Endothelial cell of umbilical vein (primary cell): ENCODE results near the gene DGKD. TPM values are rescaled to one million over a fixed set of nuclear protein-coding genes. Genes with fewer than 3 reads are reported as not detected.

ENCODE experiments used
- BruUV-seq: library from RNA; stranded (reverse); fragments of 400-500 nt; replicated peaks from 2 replicates; lab custom pipeline; 2021; lab: Mats Ljungman, UMichigan
- CTCF ChIA-PET: fragments of 300-600, 350-600 bp; sonication (Branson Sonifier 250); formaldehyde crosslinking; loops from one replicate; lab custom pipeline; 2021; ENCODE audit warnings: antibody characterized with exemption, inconsistent platforms; lab: Charles Lee
- POLR2A ChIA-PET: fragments of 300-600, 350-600 bp; sonication (Branson Sonifier 250); formaldehyde crosslinking; loops from one replicate; lab custom pipeline; 2021; ENCODE audit warnings: antibody characterized with exemption, inconsistent platforms; lab: Charles Lee
- DNase-seq: peaks from one replicate; pipeline ENCODE4 v3.0.0-alpha.2; 2011; ENCODE audit warnings: low read depth, low spot score
- FAIRE-seq: peaks from 2 replicates; lab custom pipeline; 2011; peaks lifted over from hg19 to GRCh38; lab: Jason Lieb, UNC
- H2AFZ ChIP-seq: 2 replicates; pipeline ENCODE4 v1.6.0; 2012; ENCODE audit warnings: low read depth, low read length, control low read depth, inconsistent platforms
- H3K27ac ChIP-seq: 2 replicates; pipeline ENCODE4 v1.5.1; 2011; ENCODE audit warnings: low read depth, mild to moderate bottlenecking, control low read depth, low read length, moderate library complexity; ENCODE audit not compliant: insufficient read depth
- H3K27me3 ChIP-seq, 2 experiments: 2 replicates each; pipeline versions ENCODE4 v1.6.0 to v1.6.1; 2011; ENCODE audit warnings: low read length in 2 of 2, mixed read lengths in 1 of 2; ENCODE audit not compliant: control insufficient read depth in 2 of 2, insufficient read depth in 2 of 2
- H3K36me3 ChIP-seq, 2 experiments: 2 replicates in 1 of 2; 3 replicates in 1 of 2; pipeline ENCODE4 v1.5.1; 2011; ENCODE audit warnings: low read length in 2 of 2, mild to moderate bottlenecking in 1 of 2, moderate library complexity in 1 of 2; ENCODE audit not compliant: control insufficient read depth in 2 of 2, insufficient read depth in 2 of 2; ENCODE audit errors: extremely low read depth in 1 of 2
- H3K4me1 ChIP-seq: 3 replicates; pipeline ENCODE4 v1.5.1; 2011; ENCODE audit warnings: mild to moderate bottlenecking, low read length; ENCODE audit not compliant: control insufficient read depth, insufficient read depth; ENCODE audit errors: extremely low read depth
- H3K4me2 ChIP-seq: 2 replicates; pipeline ENCODE4 v1.6.1; 2011; ENCODE audit warnings: low read length, control low read depth, mixed read lengths; ENCODE audit not compliant: insufficient read depth
- H3K4me3 ChIP-seq, 3 experiments: fragments of 200-600 bp in 1 of 3; sonication (generic), shearing (Covaris generic) in 1 of 3; replicated peaks in 1 of 3; 2 replicates each; pipeline ENCODE4 v1.5.1; 2011 to 2016; ENCODE audit warnings: control low read depth in 3 of 3, low read length in 3 of 3, mild to moderate bottlenecking in 2 of 3, inconsistent platforms in 1 of 3, low read depth in 1 of 3, moderate library complexity in 1 of 3; ENCODE audit not compliant: insufficient read depth in 1 of 3
- H3K79me2 ChIP-seq: 2 replicates; pipeline ENCODE4 v1.6.0; 2012; ENCODE audit warnings: low read length, inconsistent platforms; ENCODE audit not compliant: control insufficient read depth, insufficient read depth
- H3K9ac ChIP-seq: replicated peaks from 2 replicates; pipeline ENCODE3; 2011; ENCODE audit warnings: low read length, control low read depth; ENCODE audit not compliant: insufficient read depth; ENCODE audit errors: extremely low read depth
- H3K9me1 ChIP-seq: replicated peaks from 3 replicates; pipeline ENCODE4 v1.6.0; 2011; ENCODE audit warnings: mild to moderate bottlenecking, low read length; ENCODE audit not compliant: control insufficient read depth, insufficient read depth; ENCODE audit errors: extremely low read depth
- H3K9me3 ChIP-seq: replicated peaks from 2 replicates; pipeline ENCODE4 v1.5.1; 2012; ENCODE audit warnings: low read length, inconsistent platforms; ENCODE audit not compliant: control insufficient read depth, insufficient read depth
- H4K20me1 ChIP-seq: replicated peaks from 2 replicates; pipeline ENCODE3; 2011; ENCODE audit warnings: mild to moderate bottlenecking, low read length; ENCODE audit not compliant: control insufficient read depth, insufficient read depth; ENCODE audit errors: extremely low read depth
- EZH2 ChIP-seq: IDR thresholded peaks from 2 replicates; pipeline ENCODE4 v1.6.1; 2012; ENCODE audit warnings: borderline replicate concordance, low read depth, mild to moderate bottlenecking, moderate library complexity, low read length, inconsistent platforms; ENCODE audit not compliant: severe bottlenecking
- FOS ChIP-seq: IDR thresholded peaks from 2 replicates; pipeline ENCODE4 v1.6.1; 2011; ENCODE audit warnings: mild to moderate bottlenecking, low read length, moderate library complexity, borderline replicate concordance; ENCODE audit not compliant: insufficient read depth
- GATA2 ChIP-seq: IDR thresholded peaks from 2 replicates; pipeline ENCODE4 v1.7.0; 2011; ENCODE audit warnings: low read depth, mild to moderate bottlenecking, moderate library complexity, mixed read lengths, low read length; ENCODE audit not compliant: insufficient read length, insufficient read depth
- JUN ChIP-seq: IDR thresholded peaks from 2 replicates; pipeline ENCODE4 v1.6.1; 2011; ENCODE audit warnings: borderline replicate concordance, low read depth; ENCODE audit not compliant: insufficient read length, insufficient read depth
- MYC ChIP-seq: IDR thresholded peaks from one replicate; pipeline ENCODE4 v1.6.1; 2011; ENCODE audit warnings: mild to moderate bottlenecking, low read depth, low read length
- POLR2A ChIP-seq: IDR thresholded peaks from 2 replicates; pipeline ENCODE4 v1.6.1; 2012; ENCODE audit warnings: low read depth, mild to moderate bottlenecking, control low read depth, low read length
- POLR2AphosphoS5 ChIP-seq: IDR thresholded peaks from 2 replicates; pipeline ENCODE4 v1.6.1; 2012; ENCODE audit warnings: low read depth, mild to moderate bottlenecking, control low read depth, low read length, moderate library complexity; ENCODE audit not compliant: insufficient read depth
- dilution Hi-C: fragments of 300-500 bp; cut with MboI; formaldehyde crosslinking; loops from one replicate; pipeline ENCODE4 v1.15.0; 2019; ENCODE audit warnings: low sequenced_read_pairs; ENCODE audit not compliant: extremely low pct_ligation_motif_present
- intact Hi-C: fragments of 100-400 bp; cut with micrococcal nuclease; formaldehyde crosslinking; loops from one replicate; pipeline ENCODE4 v1.10.0; 2022
- polyA plus RNA-seq, 4 experiments: library from polyadenylated mRNA; depleted of rRNA in 3 of 4; stranded (reverse) in 3 of 4; unstranded in 1 of 4; fragments of >200 nt; gene quantifications; 2 replicates each; pipeline versions ENCODE4 v1.2.1 to v1.2.3, GENCODE V29; 2011 to 2012; ENCODE audit warnings: missing spikeins in 1 of 4
- total RNA-seq: library from RNA; stranded (reverse); gene quantifications from 2 replicates; pipeline ENCODE4 v1.2.3, GENCODE V29; 2021
- TF ChIP-seq, protein P1 (sequence below): IDR thresholded peaks from 2 replicates; pipeline ENCODE4 v1.6.1; 2011; ENCODE audit not compliant: insufficient read depth, insufficient read length
- TF ChIP-seq, protein P2 (sequence below), 2 donors: IDR thresholded peaks; 1 replicate in 1 of 2; 2 replicates in 1 of 2; pipeline ENCODE4 v1.5.1; 2011; ENCODE audit warnings: low read length in 2 of 2, mild to moderate bottlenecking in 2 of 2, moderate library complexity in 2 of 2, control low read depth in 1 of 2, inconsistent platforms in 1 of 2, low read depth in 1 of 2; ENCODE audit not compliant: insufficient read depth in 1 of 2; ENCODE audit errors: extremely low read depth in 1 of 2

DGKD gene
- total and polyA plus RNA-seq, 2 donors (not counting 3 experiments of a cell fraction or from before 2014, with no cell fraction given), result 10.8 to 36.6 TPM

DNA sequence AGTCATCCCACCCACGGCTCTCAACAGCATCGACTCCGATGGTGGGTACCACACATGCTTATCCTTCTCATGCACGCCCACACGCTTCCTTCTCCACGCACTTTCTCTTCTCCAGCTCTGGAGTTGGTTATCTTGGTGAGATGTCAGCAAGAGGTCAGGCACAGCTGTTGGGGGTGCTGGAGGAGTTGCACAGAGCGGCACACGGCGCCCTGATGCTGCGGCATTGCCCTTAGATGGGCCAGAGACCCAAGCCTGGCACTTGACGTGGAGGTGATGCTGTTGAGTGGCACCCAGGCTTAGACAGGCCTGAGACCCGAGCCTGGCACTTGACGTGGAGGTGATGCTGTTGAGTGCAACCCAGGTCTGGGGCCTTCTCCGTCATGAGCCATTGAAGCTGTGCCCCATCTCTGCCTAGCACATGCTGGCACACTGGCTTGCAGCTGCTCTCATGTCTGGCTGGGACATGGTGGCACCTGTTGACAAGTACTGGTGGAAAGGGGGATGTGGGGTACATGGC, 83.2 kb downstream of the DGKD start:
- H4K20me1 ChIP-seq, result no peaks in the 10 kb centered on the region
- ChIA-PET POLR2A (no interaction called here), CTCF (interaction anchor here (0.9 to 2.5 kb wide), 2 partner anchors 11 to 33 kb away, joined by 3 to 9 read pairs; no protein-coding TSS in a partner anchor)
- no peaks in the 10 kb centered on the region for H3K27me3 ChIP-seq
- no peaks in the 10 kb centered on the region for H3K9me3 ChIP-seq
- no peak overlapping the region for H2AFZ ChIP-seq
- FAIRE-seq (no peak), DNase-seq (no peak)
- no peak overlapping the region for H3K4me3 ChIP-seq
- no TSS peak for BruUV-seq
- no peak overlapping the region for H3K27ac ChIP-seq
- TF ChIP-seq JUN (no peak), GATA2 (no peak), MYC (no peak), FOS (no peak), POLR2A (no peak), POLR2AphosphoS5 (no peak), EZH2 (no peak)
- TF ChIP-seq, protein P1, sequence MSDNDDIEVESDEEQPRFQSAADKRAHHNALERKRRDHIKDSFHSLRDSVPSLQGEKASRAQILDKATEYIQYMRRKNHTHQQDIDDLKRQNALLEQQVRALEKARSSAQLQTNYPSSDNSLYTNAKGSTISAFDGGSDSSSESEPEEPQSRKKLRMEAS, result no peak
- TF ChIP-seq, protein P2, sequence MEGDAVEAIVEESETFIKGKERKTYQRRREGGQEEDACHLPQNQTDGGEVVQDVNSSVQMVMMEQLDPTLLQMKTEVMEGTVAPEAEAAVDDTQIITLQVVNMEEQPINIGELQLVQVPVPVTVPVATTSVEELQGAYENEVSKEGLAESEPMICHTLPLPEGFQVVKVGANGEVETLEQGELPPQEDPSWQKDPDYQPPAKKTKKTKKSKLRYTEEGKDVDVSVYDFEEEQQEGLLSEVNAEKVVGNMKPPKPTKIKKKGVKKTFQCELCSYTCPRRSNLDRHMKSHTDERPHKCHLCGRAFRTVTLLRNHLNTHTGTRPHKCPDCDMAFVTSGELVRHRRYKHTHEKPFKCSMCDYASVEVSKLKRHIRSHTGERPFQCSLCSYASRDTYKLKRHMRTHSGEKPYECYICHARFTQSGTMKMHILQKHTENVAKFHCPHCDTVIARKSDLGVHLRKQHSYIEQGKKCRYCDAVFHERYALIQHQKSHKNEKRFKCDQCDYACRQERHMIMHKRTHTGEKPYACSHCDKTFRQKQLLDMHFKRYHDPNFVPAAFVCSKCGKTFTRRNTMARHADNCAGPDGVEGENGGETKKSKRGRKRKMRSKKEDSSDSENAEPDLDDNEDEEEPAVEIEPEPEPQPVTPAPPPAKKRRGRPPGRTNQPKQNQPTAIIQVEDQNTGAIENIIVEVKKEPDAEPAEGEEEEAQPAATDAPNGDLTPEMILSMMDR (IDR thresholded peaks at IDR 0.05; ENCODE audit: extremely low read depth in 1 of 2, insufficient read depth in 1 of 2, low read depth in 1 of 2, low read length in 2 of 2), result no peak
- H3K4me2 ChIP-seq, result no peak overlapping the region
- peaks cover 0 to 12% of the 10 kb centered on the region in 2 experiments for H3K36me3 ChIP-seq
- no peaks in the 10 kb centered on the region for H3K4me1 ChIP-seq
- intact Hi-C loops, result no loop called here
- no peaks in the 10 kb centered on the region for H3K79me2 ChIP-seq
- no peaks in the 10 kb centered on the region for H3K9me1 ChIP-seq
- dilution Hi-C loops, result no loop called here
- no peak overlapping the region for H3K9ac ChIP-seq
